ENCODE results near the gene GRAMD4.

GRAMD4 gene

GRCh38 chr22:46673662-46674236 is 53.6 kb downstream of the GRAMD4 start:
- no peak for DNase-seq (ENCODE audit: low spot score)

GRCh38 chr22:46674367-46674781 is 54.2 kb downstream of the GRAMD4 start:
- no peak for DNase-seq (ENCODE audit: low spot score)

DNA sequence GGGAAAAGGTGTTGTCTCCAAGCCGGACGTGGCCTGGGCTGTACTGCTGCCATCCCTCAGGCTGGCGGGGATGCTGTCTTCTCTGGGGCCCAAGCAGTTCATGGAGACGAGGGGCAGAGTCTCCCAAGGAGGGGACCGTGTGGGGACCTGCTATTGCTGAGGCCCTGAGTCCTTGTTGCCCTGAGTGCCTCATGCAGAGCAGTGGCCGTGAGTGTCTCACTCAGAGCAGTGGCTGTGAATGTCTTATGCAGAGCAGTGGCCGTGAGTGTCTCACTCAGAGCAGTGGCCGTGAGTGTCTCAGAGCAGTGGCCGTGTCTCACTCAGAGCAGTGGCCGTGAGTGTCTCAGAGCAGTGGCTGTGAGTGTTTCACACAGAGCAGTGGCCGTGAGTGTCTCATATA is 54.7 kb downstream of the GRAMD4 start:
- DNase-seq (ENCODE audit: low spot score), result no peak

- DNase-seq (ENCODE audit: low spot score), result no peak
These were observed 55.3 kb downstream of the GRAMD4 start for GRCh38 chr22:46675479-46675878.

- no peak for DNase-seq (ENCODE audit: low spot score)
These were observed 55.8 kb downstream of the GRAMD4 start for GRCh38 chr22:46675938-46676337.

- no peak for DNase-seq (ENCODE audit: low spot score)
These were observed 56.3 kb downstream of the GRAMD4 start for GRCh38 chr22:46676479-46676878.

DNA sequence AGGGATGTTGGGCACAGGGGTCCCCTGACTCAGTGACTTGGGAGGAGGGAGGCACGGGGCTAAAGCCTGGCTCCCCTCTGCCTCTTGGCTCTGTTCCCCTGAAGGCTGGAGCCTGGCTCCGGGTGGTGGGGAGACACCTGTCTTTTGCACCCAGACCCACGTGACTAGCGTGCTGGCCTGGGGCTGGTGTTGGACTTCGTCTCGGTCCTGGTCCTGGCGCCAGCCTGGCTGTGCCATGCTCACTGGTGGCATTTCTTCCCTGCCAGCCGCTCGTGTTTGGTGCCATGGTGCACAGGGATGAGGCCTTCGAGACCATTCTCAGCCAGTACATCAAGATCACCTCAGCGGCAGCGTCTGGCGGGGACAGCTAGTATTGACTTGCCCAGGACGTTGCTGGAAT is 56.7 kb downstream of the GRAMD4 start:
- DNase-seq (ENCODE audit: low spot score), result no peak

- DNase-seq (ENCODE audit: low spot score), result no peak
These were observed 57.3 kb downstream of the GRAMD4 start for GRCh38 chr22:46677323-46678002.

- DNase-seq (ENCODE audit: low spot score), result no peak
These were observed 57.9 kb downstream of the GRAMD4 start for GRCh38 chr22:46678003-46678657.

DNA sequence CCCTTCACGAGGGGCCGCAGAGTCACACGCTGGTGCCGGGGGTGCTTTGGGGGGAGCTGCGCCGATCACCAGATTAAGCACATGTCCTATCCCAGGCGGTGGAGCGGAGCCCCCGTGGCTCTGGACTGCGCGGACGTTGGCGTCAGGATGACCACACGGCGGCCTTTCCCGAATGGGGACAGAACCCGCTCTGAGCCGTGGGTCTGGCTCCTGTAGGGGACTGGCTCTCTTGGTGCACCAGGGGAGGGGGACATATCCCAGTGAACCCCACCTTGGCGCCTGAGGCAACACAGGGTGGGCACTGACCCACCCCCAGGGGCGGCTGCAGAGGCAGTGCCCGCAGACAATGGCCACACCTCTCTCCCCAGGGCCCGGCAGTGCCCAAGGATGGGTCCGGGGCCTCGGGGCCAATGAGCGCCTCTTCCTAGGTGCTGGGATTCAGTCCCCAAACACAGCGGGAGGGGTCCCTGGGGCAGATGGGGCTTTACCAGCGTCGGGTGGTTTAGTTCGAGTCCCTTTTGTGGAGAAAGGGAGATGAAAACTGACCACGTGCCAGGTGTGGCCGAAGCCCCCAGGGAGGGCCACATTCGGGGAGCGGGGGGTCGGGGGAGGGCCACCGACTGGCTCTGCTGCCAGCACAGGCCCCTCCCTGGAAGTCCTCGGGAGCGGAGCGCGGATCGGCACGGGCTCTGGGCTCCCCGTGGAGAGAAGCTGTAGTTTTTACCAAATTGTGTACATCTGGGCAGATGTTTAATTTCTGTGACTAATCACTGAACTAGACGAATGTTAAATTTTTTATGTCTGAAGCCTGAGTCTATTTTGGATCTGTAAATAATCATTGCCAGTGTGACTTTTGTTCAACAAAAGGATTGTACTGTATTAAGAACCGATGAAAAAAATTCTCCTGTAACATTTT is 58.9 kb downstream of the GRAMD4 start:
- DNase-seq (ENCODE audit: low spot score), result no peak

DNA sequence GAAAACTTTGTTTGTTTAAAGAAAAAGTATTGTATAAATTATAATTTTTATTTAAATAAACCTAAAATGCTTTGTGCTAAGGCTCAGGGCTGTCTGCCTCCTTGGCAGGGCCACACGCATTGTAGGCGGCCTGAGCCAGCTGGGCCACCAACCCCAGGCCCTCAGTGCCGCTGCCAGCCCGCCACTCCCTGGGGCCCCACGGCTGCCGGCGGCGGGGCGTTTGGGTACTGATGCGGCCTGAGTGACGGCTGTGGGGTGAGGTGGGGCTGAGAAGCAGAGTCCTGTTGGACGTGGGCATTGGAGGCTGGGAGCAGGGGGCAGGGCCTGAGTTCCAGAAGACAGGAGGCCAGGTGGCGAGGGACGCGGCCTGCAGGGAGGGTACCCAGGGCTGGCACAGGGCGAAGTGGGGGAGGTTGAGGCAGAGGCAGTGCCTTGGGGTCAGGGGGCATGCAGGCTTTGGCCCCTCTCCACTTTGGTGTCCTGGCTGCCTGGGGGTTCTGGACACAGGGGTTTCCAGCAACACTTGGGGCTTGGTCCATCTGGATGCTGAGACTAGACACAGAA is 59.6 kb downstream of the GRAMD4 start:
- DNase-seq (ENCODE audit: low spot score), result no peak

- no peak for DNase-seq (ENCODE audit: low spot score)
These were observed 60.8 kb downstream of the GRAMD4 start for GRCh38 chr22:46681010-46681409.

GRCh38 chr22:46682011-46682731 is 62.0 kb downstream of the GRAMD4 start:
- no peak for DNase-seq (ENCODE audit: low spot score)

DNA sequence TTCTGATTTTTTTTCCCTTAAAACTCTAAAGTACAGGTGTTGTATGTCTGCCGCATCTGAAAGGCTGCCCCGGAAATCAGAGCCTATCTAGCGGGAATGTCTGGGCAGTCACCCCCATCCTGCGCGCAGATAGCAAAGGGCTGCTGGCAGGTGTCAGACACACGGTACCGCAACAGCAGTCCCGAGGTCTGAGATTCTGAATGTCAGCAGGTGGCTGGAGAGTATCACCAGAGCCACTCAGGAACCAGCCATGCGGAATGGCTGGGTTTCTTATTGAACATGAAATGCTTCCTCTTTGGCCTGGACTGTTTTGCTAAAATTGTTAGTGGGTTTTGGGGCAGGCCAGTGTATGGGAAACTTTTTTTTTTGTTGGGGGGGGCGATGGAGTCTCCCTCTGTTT is 64.5 kb downstream of the GRAMD4 start:
- DNase-seq (ENCODE audit: low spot score), result no peak

- DNase-seq (ENCODE audit: low spot score), result no peak
These were observed 66.2 kb downstream of the GRAMD4 start for GRCh38 chr22:46686221-46687047.

GRCh38 chr22:46687048-46687444 is 66.9 kb downstream of the GRAMD4 start:
- no peak for DNase-seq (ENCODE audit: low spot score)

DNA sequence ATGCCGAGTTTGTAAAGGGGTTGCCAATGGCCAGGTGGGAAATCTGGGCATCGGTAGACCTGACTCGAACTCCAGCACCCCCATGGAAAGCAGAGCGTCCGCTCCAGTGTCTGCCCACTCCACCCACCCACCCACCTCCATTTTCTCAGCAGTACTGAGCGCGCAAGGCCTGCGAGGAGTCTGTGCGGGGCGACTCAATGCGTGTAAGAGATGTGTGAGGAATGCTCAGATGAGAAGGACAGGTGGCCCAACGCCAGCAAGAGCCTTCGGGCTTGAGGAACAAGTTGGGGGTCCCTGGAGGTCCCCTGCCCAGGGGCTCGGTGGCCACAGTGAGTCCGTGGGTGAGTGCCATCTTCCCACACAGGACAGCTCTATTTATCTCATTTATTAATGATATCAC is 67.3 kb downstream of the GRAMD4 start:
- DNase-seq (ENCODE audit: low spot score), result no peak

DNA sequence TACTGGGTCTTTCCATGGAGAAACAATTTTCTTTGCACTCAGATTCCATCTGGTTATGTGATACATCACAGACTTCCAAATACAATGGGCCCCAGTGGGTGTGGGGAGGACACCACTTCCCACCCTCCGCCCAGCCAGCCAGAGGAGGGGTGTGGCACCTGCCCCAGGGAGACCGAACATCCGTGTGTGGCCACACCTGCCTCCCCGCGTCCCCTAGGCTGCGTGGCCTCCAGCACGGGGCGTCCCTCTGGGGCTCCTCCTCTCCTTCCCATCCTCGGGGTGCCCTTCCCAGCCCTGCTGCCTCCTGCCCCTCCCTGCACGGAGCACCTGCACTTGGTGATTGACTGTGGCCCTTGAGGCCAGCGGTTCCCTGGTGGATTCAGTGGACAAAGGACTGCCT is 68.8 kb downstream of the GRAMD4 start:
- DNase-seq (ENCODE audit: low spot score), result no peak

DNA sequence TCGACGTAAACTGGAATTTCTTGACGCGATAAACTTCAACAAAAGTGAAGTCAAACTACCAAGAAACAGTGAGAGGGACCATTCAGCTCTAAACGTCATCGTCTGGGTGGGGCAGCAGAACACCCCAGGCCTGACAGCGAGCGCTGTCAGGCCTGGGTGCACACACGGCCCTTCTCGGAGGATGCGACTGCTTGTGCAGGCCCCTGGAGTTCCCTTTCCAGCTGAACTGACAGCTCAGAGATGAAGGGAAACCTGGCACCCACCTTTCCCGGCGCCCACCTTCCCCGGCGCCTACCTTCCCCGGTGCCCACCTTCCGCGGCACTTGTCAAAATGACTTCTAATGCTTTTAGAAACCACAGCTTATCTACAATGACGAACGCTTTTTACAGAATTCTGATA is 70.0 kb downstream of the GRAMD4 start:
- no peak for DNase-seq (ENCODE audit: low spot score)

- no peak for DNase-seq (ENCODE audit: low spot score)
These were observed 71.4 kb downstream of the GRAMD4 start for GRCh38 chr22:46691571-46691970.

Measured in D341Med (cell line).